ENCODE results near the gene TPD52L1.

The TPD52L1 gene

DNA sequence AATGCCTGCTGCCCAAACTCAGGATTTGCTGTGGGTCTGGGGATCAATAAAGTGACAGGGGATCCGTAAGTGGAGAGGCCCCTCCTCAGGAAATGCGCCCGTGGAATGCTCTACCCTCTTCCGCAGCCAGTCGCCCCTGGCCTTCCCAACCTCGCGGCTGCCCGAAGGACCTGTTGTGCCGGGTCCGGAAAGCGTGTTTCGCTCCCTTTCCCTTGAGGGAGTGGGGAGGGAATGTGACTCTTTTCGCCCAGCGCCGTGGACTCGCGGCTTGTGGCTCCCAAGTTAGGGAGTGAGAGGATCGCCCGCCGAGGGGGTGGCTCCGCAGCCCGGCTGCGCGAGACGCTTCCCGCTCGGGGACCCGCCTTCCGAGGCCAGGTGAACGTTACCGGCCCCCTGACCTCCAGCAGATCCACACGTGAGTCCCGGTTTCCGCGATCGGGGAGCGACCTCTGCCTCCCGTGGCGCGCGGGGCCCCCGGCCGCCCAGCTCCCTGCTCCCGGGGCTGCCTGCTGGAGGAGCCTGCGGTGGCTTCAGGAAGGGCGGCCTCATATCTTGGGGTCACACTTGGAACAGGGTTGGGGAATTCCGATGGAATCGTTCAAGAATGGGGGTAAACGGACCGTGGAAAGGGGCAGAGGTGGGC lies 666 bp downstream of the TPD52L1 start:
- H3K9me3 ChIP-seq: no peaks in the 10 kb centered on the region
- no peaks in the 10 kb centered on the region for H3K36me3 ChIP-seq
- TF ChIP-seq, protein P1, sequence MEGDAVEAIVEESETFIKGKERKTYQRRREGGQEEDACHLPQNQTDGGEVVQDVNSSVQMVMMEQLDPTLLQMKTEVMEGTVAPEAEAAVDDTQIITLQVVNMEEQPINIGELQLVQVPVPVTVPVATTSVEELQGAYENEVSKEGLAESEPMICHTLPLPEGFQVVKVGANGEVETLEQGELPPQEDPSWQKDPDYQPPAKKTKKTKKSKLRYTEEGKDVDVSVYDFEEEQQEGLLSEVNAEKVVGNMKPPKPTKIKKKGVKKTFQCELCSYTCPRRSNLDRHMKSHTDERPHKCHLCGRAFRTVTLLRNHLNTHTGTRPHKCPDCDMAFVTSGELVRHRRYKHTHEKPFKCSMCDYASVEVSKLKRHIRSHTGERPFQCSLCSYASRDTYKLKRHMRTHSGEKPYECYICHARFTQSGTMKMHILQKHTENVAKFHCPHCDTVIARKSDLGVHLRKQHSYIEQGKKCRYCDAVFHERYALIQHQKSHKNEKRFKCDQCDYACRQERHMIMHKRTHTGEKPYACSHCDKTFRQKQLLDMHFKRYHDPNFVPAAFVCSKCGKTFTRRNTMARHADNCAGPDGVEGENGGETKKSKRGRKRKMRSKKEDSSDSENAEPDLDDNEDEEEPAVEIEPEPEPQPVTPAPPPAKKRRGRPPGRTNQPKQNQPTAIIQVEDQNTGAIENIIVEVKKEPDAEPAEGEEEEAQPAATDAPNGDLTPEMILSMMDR (IDR thresholded peaks at IDR 0.05): no peak
- no peak overlapping the region for H3K27ac ChIP-seq
- peaks cover 75% of the 10 kb centered on the region for H3K27me3 ChIP-seq
- H3K4me1 ChIP-seq (ENCODE audit: control insufficient read depth in 1 of 2, insufficient read depth in 1 of 2, low read depth in 1 of 2, low read length in 1 of 2): peaks cover 15 to 16% of the 10 kb centered on the region in 2 experiments
- H3K4me3 ChIP-seq (ENCODE audit: low read depth in 1 of 2, low read length in 1 of 2): peak overlapping the region; percentile 44 to 60

GRCh38 chr6:125154761-125155135 lies 1.2 kb downstream of the TPD52L1 start:
- Histone ChIP-seq H3K4me3 (ENCODE audit: low read depth in 1 of 2, low read length in 1 of 2) (peak overlapping the region in 1 of 2 experiments; percentile 44), H3K27ac (no peak overlapping the region), H3K9me3 (no peaks in the 10 kb centered on the region), H3K36me3 (no peaks in the 10 kb centered on the region), H3K27me3 (peaks cover 70% of the 10 kb centered on the region), H3K4me1 (ENCODE audit: control insufficient read depth in 1 of 2, insufficient read depth in 1 of 2, low read depth in 1 of 2, low read length in 1 of 2) (peaks cover 15 to 16% of the 10 kb centered on the region in 2 experiments)
- TF ChIP-seq, protein P1 (IDR thresholded peaks at IDR 0.05): no peak

GRCh38 chr6:125155344-125155743 lies 1.8 kb downstream of the TPD52L1 start:
- no peak overlapping the region for H3K4me3 ChIP-seq (ENCODE audit: low read depth in 1 of 2, low read length in 1 of 2)
- H3K27ac ChIP-seq: no peak overlapping the region

DNA sequence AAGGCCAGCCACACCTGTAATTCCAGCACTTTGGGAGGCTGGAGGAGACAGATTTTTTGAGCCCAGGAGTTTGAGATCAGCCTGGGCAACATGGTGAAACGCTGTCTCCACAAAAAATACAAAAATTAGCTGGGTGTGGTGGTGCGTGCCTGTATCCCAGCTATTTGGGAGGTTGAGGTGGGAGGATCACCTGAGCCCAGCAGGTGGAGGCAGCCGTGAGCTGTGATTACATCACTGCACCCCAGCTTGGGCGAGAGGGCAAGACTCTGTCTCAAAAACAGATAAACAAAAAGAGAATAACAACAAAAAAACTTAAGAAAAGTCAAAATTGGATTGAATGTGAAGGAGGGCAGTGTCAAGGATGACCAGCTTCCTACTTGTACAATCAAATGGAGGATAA lies 2.9 kb downstream of the TPD52L1 start:
- H3K36me3 ChIP-seq: no peaks in the 10 kb centered on the region
- peaks cover 53% of the 10 kb centered on the region for H3K27me3 ChIP-seq
- no peak overlapping the region for H3K27ac ChIP-seq
- TF ChIP-seq, protein P1 (IDR thresholded peaks at IDR 0.05): no peak
- peaks cover 15 to 16% of the 10 kb centered on the region in 2 experiments for H3K4me1 ChIP-seq (ENCODE audit: control insufficient read depth in 1 of 2, insufficient read depth in 1 of 2, low read depth in 1 of 2, low read length in 1 of 2)
- no peaks in the 10 kb centered on the region for H3K9me3 ChIP-seq
- no peak overlapping the region for H3K4me3 ChIP-seq (ENCODE audit: low read depth in 1 of 2, low read length in 1 of 2)

More at GRCh38 chr6:125155344-125155743, 1.8 kb downstream of the TPD52L1 start:
- no peaks in the 10 kb centered on the region for H3K9me3 ChIP-seq
- peaks cover 64% of the 10 kb centered on the region for H3K27me3 ChIP-seq
- peaks cover 15 to 16% of the 10 kb centered on the region in 2 experiments for H3K4me1 ChIP-seq (ENCODE audit: control insufficient read depth in 1 of 2, insufficient read depth in 1 of 2, low read depth in 1 of 2, low read length in 1 of 2)
- TF ChIP-seq, protein P1 (IDR thresholded peaks at IDR 0.05): no peak
- H3K36me3 ChIP-seq: no peaks in the 10 kb centered on the region

GRCh38 chr6:125157280-125157679 lies 3.7 kb downstream of the TPD52L1 start:
- no peaks in the 10 kb centered on the region for H3K9me3 ChIP-seq
- TF ChIP-seq, protein P1 (IDR thresholded peaks at IDR 0.05): no peak

More at GRCh38 chr6:125157280-125157679, 3.7 kb downstream of the TPD52L1 start:
- Histone ChIP-seq H3K27me3 (peaks cover 45% of the 10 kb centered on the region), H3K27ac (no peak overlapping the region), H3K4me3 (ENCODE audit: low read depth in 1 of 2, low read length in 1 of 2) (no peak overlapping the region), H3K36me3 (no peaks in the 10 kb centered on the region), H3K4me1 (ENCODE audit: control insufficient read depth in 1 of 2, insufficient read depth in 1 of 2, low read depth in 1 of 2, low read length in 1 of 2) (peaks cover 15 to 16% of the 10 kb centered on the region in 2 experiments)

Data from neutrophil (primary cell).